GM23248 (cell line): ENCODE data around the gene RNF11. TPM values are rescaled to one million over a fixed set of nuclear protein-coding genes. Genes with fewer than 3 reads are reported as not detected.

Source experiments
- DNase-seq: peaks from one replicate; pipeline ENCODE4 v3.0.0-alpha.2; 2015
- H2AFZ ChIP-seq: fragments of 200-600 bp; sonication (generic); 2 replicates; pipeline ENCODE4 v1.6.1; 2016; ENCODE audit warnings: antibody characterized with exemption
- H3F3A ChIP-seq: fragments of 200-600 bp; sonication (generic); 2 replicates; pipeline ENCODE4 v1.6.1; 2016; ENCODE audit warnings: mild to moderate bottlenecking, antibody characterized with exemption, mixed run types; ENCODE audit not compliant: insufficient read depth
- H3K27ac ChIP-seq: fragments of 200-600 bp; sonication (generic); 2 replicates; pipeline ENCODE4 v1.5.1; 2016; ENCODE audit warnings: mild to moderate bottlenecking
- H3K27me3 ChIP-seq: fragments of 200-600 bp; sonication (generic); replicated peaks from 2 replicates; pipeline ENCODE4 v1.6.1; 2016; ENCODE audit warnings: mild to moderate bottlenecking; ENCODE audit not compliant: insufficient read depth
- H3K36me3 ChIP-seq: fragments of 200-600 bp; sonication (generic); 2 replicates; pipeline ENCODE4 v1.6.1; 2016; ENCODE audit warnings: low read depth, mild to moderate bottlenecking
- H3K4me1 ChIP-seq: fragments of 200-600 bp; sonication (generic); 2 replicates; pipeline ENCODE4 v1.6.1; 2016; ENCODE audit warnings: mild to moderate bottlenecking; ENCODE audit not compliant: insufficient read depth
- H3K4me2 ChIP-seq: fragments of 200-600 bp; sonication (generic); one replicate; pipeline ENCODE4 v1.6.1; 2016; ENCODE audit warnings: mild to moderate bottlenecking; ENCODE audit not compliant: unreplicated experiment
- H3K4me3 ChIP-seq: fragments of 200-600 bp; sonication (generic); 2 replicates; pipeline ENCODE4 v1.5.1; 2016; ENCODE audit warnings: mild to moderate bottlenecking
- H3K79me2 ChIP-seq: fragments of 200-600 bp; sonication (generic); 2 replicates; pipeline ENCODE4 v1.6.1; 2016; ENCODE audit warnings: mild to moderate bottlenecking; ENCODE audit not compliant: insufficient read depth
- H3K9ac ChIP-seq: fragments of 200-600 bp; sonication (generic); 2 replicates; pipeline ENCODE4 v1.6.1; 2016; ENCODE audit warnings: mild to moderate bottlenecking
- H3K9me2 ChIP-seq: fragments of 200-600 bp; sonication (generic); 2 replicates; pipeline ENCODE4 v1.6.1; 2016; ENCODE audit warnings: mixed run types, mild to moderate bottlenecking, moderate library complexity; ENCODE audit not compliant: insufficient read depth
- H3K9me3 ChIP-seq: fragments of 200-600 bp; sonication (generic); one replicate; pipeline ENCODE4 v1.6.1; 2017; ENCODE audit warnings: low read depth
- H4K20me1 ChIP-seq: fragments of 200-600 bp; sonication (generic); 2 replicates; pipeline ENCODE4 v1.6.0; 2016; ENCODE audit not compliant: insufficient read depth
- EZH2 ChIP-seq: fragments of 200-600 bp; sonication (generic); IDR thresholded peaks from 2 replicates; pipeline ENCODE4 v1.6.1; 2018; ENCODE audit warnings: antibody characterized with exemption, mild to moderate bottlenecking; ENCODE audit not compliant: insufficient read depth, poor library complexity, severe bottlenecking
- EZH2phosphoT487 ChIP-seq: fragments of 200-600 bp; sonication (generic); IDR thresholded peaks from 2 replicates; pipeline ENCODE4 v1.6.1; 2018; ENCODE audit warnings: antibody characterized with exemption, moderate library complexity, mild to moderate bottlenecking, low read depth; ENCODE audit not compliant: insufficient read depth
- WGBS, 2 experiments: methylation state at CpG; one replicate each; pipeline ENCODE4 v1.1.6; 2015 to 2017; ENCODE audit warnings: low lambda C conversion rate in 2 of 2, low coverage in 1 of 2; ENCODE audit errors: missing lambda C conversion rate in 2 of 2; 5-methylcytosine and 5-hydroxymethylcytosine counted together
- in situ Hi-C: fragments of 300-500 bp; cut with MboI; formaldehyde crosslinking; loops from 2 replicates; pipeline ENCODE4 v1.15.0; 2020
- polyA plus RNA-seq: library from polyadenylated mRNA; unstranded; fragments of >200 nt; fragmentation: Nextera tagmentation; extraction: Ambion mirVana; gene quantifications from 2 replicates; pipeline ENCODE4 v1.2.1, GENCODE V29; 2016
- total RNA-seq: library from RNA; depleted of rRNA; stranded (reverse); fragments of >200 nt; shearing (Covaris generic); gene quantifications from 2 replicates; pipeline ENCODE4 v1.2.3, GENCODE V29; 2014

The RNF11 gene
- total and polyA plus RNA-seq, 2 experiments from 2014 or later = 94.1 to 128 TPM

- Histone ChIP-seq H3K4me3 (no peak overlapping the region), H3K79me2 (no peaks in the 10 kb centered on the region), H3K27ac (no peak overlapping the region), H3K4me1 (no peaks in the 10 kb centered on the region), H3K9ac (no peak overlapping the region), H3F3A (no peaks in the 10 kb centered on the region), H3K4me2 (no peak overlapping the region), H3K9me2 (no peaks in the 10 kb centered on the region), H3K27me3 (no peaks in the 10 kb centered on the region), H4K20me1 (no peaks in the 10 kb centered on the region), H3K36me3 (no peaks in the 10 kb centered on the region), H2AFZ (no peak overlapping the region), H3K9me3 (no peaks in the 10 kb centered on the region)
- DNase-seq = no peak
- 68 to 78% methylated on average over 5 of the region's 5 CpGs for WGBS, 2 experiments
- TF ChIP-seq EZH2 (no peak), EZH2phosphoT487 (no peak)
- in situ Hi-C loops = no loop called here
These were observed 52.5 kb downstream of the RNF11 start for GRCh38 chr1:51288578-51288977.

GRCh38 chr1:51289676-51290488, 53.8 kb downstream of the RNF11 start:
- no peak overlapping the region for H3K9ac ChIP-seq
- H3K9me2 ChIP-seq = no peaks in the 10 kb centered on the region
- H3K4me1 ChIP-seq = no peaks in the 10 kb centered on the region
- H3K36me3 ChIP-seq = no peaks in the 10 kb centered on the region
- TF ChIP-seq EZH2phosphoT487 = no peak
- TF ChIP-seq EZH2 = no peak
- H3K27ac ChIP-seq = no peak overlapping the region
- no peak overlapping the region for H3K4me2 ChIP-seq
- WGBS, 2 experiments = 60% methylated on average over 8 of the region's 8 CpGs
- no peaks in the 10 kb centered on the region for H3K79me2 ChIP-seq
- H4K20me1 ChIP-seq = no peaks in the 10 kb centered on the region
- H3K9me3 ChIP-seq = no peaks in the 10 kb centered on the region
- DNase-seq = no peak
- in situ Hi-C loops = no loop called here
- no peaks in the 10 kb centered on the region for H3K27me3 ChIP-seq
- H3K4me3 ChIP-seq = no peak overlapping the region
- H3F3A ChIP-seq = no peaks in the 10 kb centered on the region
- H2AFZ ChIP-seq = no peak overlapping the region

- Histone ChIP-seq H3K4me2 (no peak overlapping the region), H3K79me2 (no peaks in the 10 kb centered on the region), H3K9me3 (no peaks in the 10 kb centered on the region), H2AFZ (no peak overlapping the region), H3K4me1 (no peaks in the 10 kb centered on the region), H3K9me2 (no peaks in the 10 kb centered on the region), H3K4me3 (no peak overlapping the region), H3K27me3 (no peaks in the 10 kb centered on the region), H3K9ac (no peak overlapping the region), H3K27ac (no peak overlapping the region), H4K20me1 (no peaks in the 10 kb centered on the region), H3F3A (no peaks in the 10 kb centered on the region), H3K36me3 (no peaks in the 10 kb centered on the region)
- 81 to 88% methylated on average over 5 of the region's 5 CpGs for whole genome bisulfite sequencing, 2 experiments
- no peak for DNase-seq
- in situ Hi-C loops = no loop called here
- TF ChIP-seq EZH2 (no peak), EZH2phosphoT487 (no peak)
These were observed 54.4 kb downstream of the RNF11 start for GRCh38 chr1:51290489-51290847.

- H3K4me3 ChIP-seq = no peak overlapping the region
- H4K20me1 ChIP-seq = no peaks in the 10 kb centered on the region
- no peak overlapping the region for H3K4me2 ChIP-seq
- no peaks in the 10 kb centered on the region for H3K9me2 ChIP-seq
- H3F3A ChIP-seq = no peaks in the 10 kb centered on the region
- no peak overlapping the region for H3K9ac ChIP-seq
- no peak overlapping the region for H2AFZ ChIP-seq
- no peaks in the 10 kb centered on the region for H3K36me3 ChIP-seq
- no peaks in the 10 kb centered on the region for H3K27me3 ChIP-seq
- no peaks in the 10 kb centered on the region for H3K4me1 ChIP-seq
- no peaks in the 10 kb centered on the region for H3K9me3 ChIP-seq
- WGBS, 2 experiments = 86 to 88% methylated on average over 13 of the region's 13 CpGs
- no peak overlapping the region for H3K27ac ChIP-seq
- TF ChIP-seq EZH2 = no peak
- no peak for TF ChIP-seq EZH2phosphoT487
- no peaks in the 10 kb centered on the region for H3K79me2 ChIP-seq
- in situ Hi-C loops = no loop called here
- DNase-seq = no peak
These were observed 57.9 kb downstream of the RNF11 start for GRCh38 chr1:51293898-51294515.
